IMR-90 (cell line): Measurements from ENCODE around the gene LLPH. TPM values are rescaled to one million over a fixed set of nuclear protein-coding genes. Genes with fewer than 3 reads are reported as not detected.

Source experiments
- ATAC-seq: fragments of 200-7000 bp; cut with Tn5 transposase; 2 replicates; pipeline ENCODE4 v1.9.1; 2020; ENCODE audit warnings: low read depth, mild to moderate bottlenecking, moderate library complexity
- BruUV-seq: library from RNA; stranded (reverse); fragments of 400-500 nt; replicated peaks from 2 replicates; lab custom pipeline; 2021; lab: Mats Ljungman, UMichigan
- CTCF ChIA-PET: fragments of 300-600 bp; formaldehyde crosslinking; extraction: SDS; loops from one replicate; lab custom pipeline; 2021; ENCODE audit warnings: antibody characterized with exemption; lab: Yijun Ruan, JAX
- POLR2A ChIA-PET: fragments of 300-600 bp; sonication (Branson Sonifier 250); formaldehyde crosslinking; loops from one replicate; lab custom pipeline; 2022; ENCODE audit warnings: antibody characterized with exemption; ENCODE audit not compliant: unreplicated experiment; lab: Charles Lee
- DNase-seq: peaks from one replicate; pipeline ENCODE4 v3.0.0; 2013
- H2AFZ ChIP-seq: replicated peaks from 2 replicates; pipeline ENCODE3; 2013; ENCODE audit warnings: low read length, mild to moderate bottlenecking; ENCODE audit not compliant: poor library complexity
- H2AK5ac ChIP-seq: 2 replicates; pipeline ENCODE4 v1.6.1; 2013; ENCODE audit warnings: low read depth, low read length, inconsistent platforms
- H2AK9ac ChIP-seq: replicated peaks from 2 replicates; pipeline ENCODE3; 2013; ENCODE audit warnings: mild to moderate bottlenecking, low read depth, low read length, moderate library complexity; ENCODE audit not compliant: poor library complexity
- H2BK120ac ChIP-seq: 2 replicates; pipeline ENCODE4 v1.6.1; 2013; ENCODE audit warnings: low read depth, low read length, inconsistent platforms
- H2BK15ac ChIP-seq: 3 replicates; pipeline ENCODE4 v1.6.1; 2013; ENCODE audit warnings: low read depth, low read length, inconsistent platforms
- H2BK20ac ChIP-seq: 2 replicates; pipeline ENCODE4 v1.6.1; 2013; ENCODE audit warnings: low read depth, mild to moderate bottlenecking, inconsistent platforms, low read length, moderate library complexity
- H2BK5ac ChIP-seq: 2 replicates; pipeline ENCODE4 v1.6.1; 2013; ENCODE audit warnings: mild to moderate bottlenecking, low read depth, low read length, inconsistent platforms; ENCODE audit not compliant: poor library complexity, severe bottlenecking
- H3K14ac ChIP-seq: replicated peaks from 2 replicates; pipeline ENCODE4 v1.6.1; 2013; ENCODE audit warnings: low read depth, low read length, inconsistent platforms
- H3K18ac ChIP-seq: 2 replicates; pipeline ENCODE4 v1.6.1; 2013; ENCODE audit warnings: low read depth, low read length, control low read depth
- H3K23ac ChIP-seq: 2 replicates; pipeline ENCODE4 v1.6.1; 2013; ENCODE audit warnings: low read depth, low read length, inconsistent platforms
- H3K27ac ChIP-seq: 2 replicates; pipeline ENCODE4 v1.5.1; 2013; ENCODE audit warnings: mild to moderate bottlenecking, control low read depth, low read length; ENCODE audit not compliant: insufficient read depth
- H3K27me3 ChIP-seq: 2 replicates; pipeline ENCODE4 v1.6.1; 2013; ENCODE audit warnings: low read length; ENCODE audit not compliant: control insufficient read depth, insufficient read depth
- H3K36me3 ChIP-seq: 2 replicates; pipeline ENCODE4 v1.6.1; 2013; ENCODE audit warnings: low read length, mixed read lengths; ENCODE audit not compliant: control insufficient read depth, insufficient read depth
- H3K4ac ChIP-seq: 2 replicates; pipeline ENCODE4 v1.6.1; 2013; ENCODE audit warnings: low read depth, low read length, inconsistent platforms
- H3K4me1 ChIP-seq: 2 replicates; pipeline ENCODE4 v1.6.1; 2013; ENCODE audit warnings: low read length, mixed read lengths; ENCODE audit not compliant: control insufficient read depth, insufficient read depth
- H3K4me2 ChIP-seq: 2 replicates; pipeline ENCODE4 v1.6.1; 2013; ENCODE audit warnings: low read depth, mild to moderate bottlenecking, control low read depth, low read length, moderate library complexity
- H3K4me3 ChIP-seq: 2 replicates; pipeline ENCODE4 v1.5.1; 2013; ENCODE audit warnings: low read depth, mild to moderate bottlenecking, control low read depth, low read length, moderate library complexity; ENCODE audit not compliant: insufficient read depth
- H3K56ac ChIP-seq: 2 replicates; pipeline ENCODE4 v1.6.1; 2013; ENCODE audit warnings: low read length, inconsistent platforms; ENCODE audit not compliant: insufficient read depth; ENCODE audit errors: extremely low read depth
- H3K79me1 ChIP-seq, 2 experiments: 2 replicates each; pipeline ENCODE4 v1.6.1; 2013; ENCODE audit warnings: low read length in 2 of 2, inconsistent platforms in 1 of 2, low read depth in 1 of 2
- H3K9ac ChIP-seq: 2 replicates; pipeline ENCODE4 v1.6.1; 2013; ENCODE audit warnings: low read depth, low read length, control low read depth
- H3K9me1 ChIP-seq: 2 replicates; pipeline ENCODE4 v1.6.1; 2013; ENCODE audit warnings: low read length, inconsistent platforms; ENCODE audit not compliant: insufficient read depth
- H3K9me3 ChIP-seq: 2 replicates; pipeline ENCODE4 v1.6.1; 2013; ENCODE audit warnings: low read length; ENCODE audit not compliant: control insufficient read depth, insufficient read depth
- H4K20me1 ChIP-seq: 2 replicates; pipeline ENCODE4 v1.6.1; 2013; ENCODE audit warnings: low read length, inconsistent platforms; ENCODE audit not compliant: insufficient read depth
- H4K5ac ChIP-seq: 2 replicates; pipeline ENCODE4 v1.6.1; 2013; ENCODE audit warnings: mild to moderate bottlenecking, low read depth, low read length, control low read depth
- H4K8ac ChIP-seq, 2 experiments: 2 replicates each; pipeline ENCODE4 v1.6.1; 2013; ENCODE audit warnings: low read depth in 2 of 2, low read length in 2 of 2, control low read depth in 1 of 2, inconsistent platforms in 1 of 2
- H4K91ac ChIP-seq: 2 replicates; pipeline ENCODE4 v1.6.1; 2013; ENCODE audit warnings: low read depth, low read length, inconsistent platforms; ENCODE audit not compliant: insufficient read depth
- CEBPB ChIP-seq: IDR thresholded peaks from 2 replicates; pipeline ENCODE4 v1.6.1; 2012; ENCODE audit warnings: low read depth, low read length, improper control_type of control experiment
- MAFK ChIP-seq: IDR thresholded peaks from 2 replicates; pipeline ENCODE4 v1.6.1; 2012; ENCODE audit warnings: low read depth, low read length, improper control_type of control experiment
- RAD21 ChIP-seq: IDR thresholded peaks from 2 replicates; pipeline ENCODE4 v1.6.1; 2012; ENCODE audit warnings: low read length, improper control_type of control experiment
- USF2 ChIP-seq: fragments of 150-350 bp; IDR thresholded peaks from 2 replicates; pipeline ENCODE4 v1.6.1; 2017; ENCODE audit warnings: mild to moderate bottlenecking, antibody characterized with exemption, low read length, low read depth
- dilution Hi-C: fragments of 300-500 bp; cut with HindIII; formaldehyde crosslinking; loops from one replicate; pipeline ENCODE4 v1.14.3; 2018; ENCODE audit warnings: low sequenced_read_pairs; ENCODE audit not compliant: unreplicated experiment
- in situ Hi-C: fragments of 300-500 bp; cut with MboI; formaldehyde crosslinking; loops from 3 replicates; pipeline ENCODE4 v1.14.3; 2019; ENCODE audit warnings: low sequenced_read_pairs, inconsistent platforms, mixed read lengths
- intact Hi-C: fragments of 100-400 bp; cut with micrococcal nuclease; formaldehyde crosslinking; loops from 2 replicates; pipeline ENCODE4 v1.10.0; 2022
- polyA plus RNA-seq, 3 experiments: library from polyadenylated mRNA; depleted of rRNA; stranded (reverse); fragments of >200 nt; gene quantifications; 2 replicates each; pipeline ENCODE4 v1.2.3, GENCODE V29; 2012; ENCODE audit warnings: low replicate concordance in 1 of 3
- total RNA-seq: library from RNA; depleted of rRNA; stranded (reverse); fragments of >200 nt; gene quantifications from 2 replicates; pipeline ENCODE4 v1.2.3, GENCODE V29; 2012

The LLPH gene
- total and polyA plus RNA-seq, 2 of the 4 experiments (the other 2 are of a cell fraction), result 2.7 to 17.0 TPM

GRCh38 chr12:66111605-66112004 lies 18.9 kb downstream of the LLPH start:
- Histone ChIP-seq H3K9me3 (no peaks in the 10 kb centered on the region), H4K20me1 (no peaks in the 10 kb centered on the region), H4K5ac (no peak overlapping the region), H3K4ac (no peak overlapping the region), H3K79me1 (no peaks in the 10 kb centered on the region), H3K27ac (no peak overlapping the region), H3K4me2 (no peak overlapping the region), H4K91ac (no peak overlapping the region), H3K18ac (no peak overlapping the region), H2AK5ac (no peak overlapping the region), H4K8ac (no peak overlapping the region), H3K27me3 (no peaks in the 10 kb centered on the region), H2AK9ac (no peak overlapping the region), H3K56ac (no peak overlapping the region), H2BK120ac (no peak overlapping the region), H2BK20ac (no peak overlapping the region), H3K9me1 (no peaks in the 10 kb centered on the region), H3K36me3 (no peaks in the 10 kb centered on the region), H3K14ac (no peak overlapping the region), H3K4me1 (peaks cover 1% of the 10 kb centered on the region; the same call in 1 of the 2 replicates), H3K4me3 (no peak overlapping the region), H3K23ac (peak overlapping the region; percentile 66; the same call in 1 of the 2 replicates), H2BK5ac (no peak overlapping the region), H2BK15ac (no peak overlapping the region), H2AFZ (no peak overlapping the region), H3K9ac (no peak overlapping the region)
- DNase-seq, result no peak
- POLR2A ChIA-PET, result no interaction called here
- no peak for ATAC-seq
- CTCF ChIA-PET, result no interaction called here
- no TSS peak for BruUV-seq
- intact Hi-C loops, result no loop called here
- in situ Hi-C loops, result no loop called here
- TF ChIP-seq USF2 (no peak), CEBPB (peak; percentile 53; the same call in 1 of the 2 replicates), RAD21 (no peak), MAFK (no peak)
- dilution Hi-C loops, result no loop called here
